Activated CD8-positive, alpha-beta memory T cell treated with anti-CD3 and anti-CD28 coated beads, Interleukin-2, amount 50 U/mL, for 48 hours (primary cell): ENCODE results near the gene PRDM16.

ENCODE experiments used
- DNase-seq: peaks from one replicate; pipeline ENCODE4 v3.0.0-alpha.2; 2020

Gene PRDM16

GRCh38 chr1:3217181-3217641 is 148.2 kb downstream of the PRDM16 start:
- no peak for DNase-seq

- no peak for DNase-seq
These were observed 149.1 kb downstream of the PRDM16 start for GRCh38 chr1:3217979-3218679.

GRCh38 chr1:3219005-3219790 is 150.2 kb downstream of the PRDM16 start:
- DNase-seq = no peak

DNA sequence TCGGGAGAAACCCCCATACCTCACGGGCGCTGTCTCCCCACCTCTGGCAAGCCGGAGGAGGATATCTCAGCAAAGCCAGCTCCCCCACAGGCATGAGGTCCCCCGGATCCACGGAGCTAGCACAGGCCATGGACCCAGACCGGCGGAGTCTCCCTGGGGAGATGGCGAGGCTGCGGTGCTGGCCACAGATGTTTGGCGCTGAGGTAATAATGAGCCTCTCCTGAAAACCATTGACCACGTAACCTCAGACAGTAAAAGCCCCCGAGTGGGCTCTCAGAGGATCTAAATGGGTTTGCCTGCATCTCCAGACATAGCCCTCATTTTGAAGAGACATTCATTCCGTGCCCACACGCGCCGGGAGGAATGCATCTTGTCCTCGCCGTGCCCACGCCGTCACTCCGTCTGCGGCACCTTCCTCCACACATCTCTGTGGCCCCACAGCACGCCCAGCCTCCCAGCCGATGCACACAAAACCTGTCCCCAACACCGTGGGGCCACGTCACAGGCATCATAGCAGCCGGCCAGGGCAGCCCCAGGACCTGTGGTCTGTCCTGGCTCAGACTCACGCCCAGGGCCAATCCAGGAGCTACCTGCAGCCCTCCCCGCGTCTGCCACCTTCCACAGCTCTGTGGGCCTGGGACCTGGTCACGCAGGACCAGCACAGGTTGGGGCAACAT is 150.9 kb downstream of the PRDM16 start:
- no peak for DNase-seq

DNA sequence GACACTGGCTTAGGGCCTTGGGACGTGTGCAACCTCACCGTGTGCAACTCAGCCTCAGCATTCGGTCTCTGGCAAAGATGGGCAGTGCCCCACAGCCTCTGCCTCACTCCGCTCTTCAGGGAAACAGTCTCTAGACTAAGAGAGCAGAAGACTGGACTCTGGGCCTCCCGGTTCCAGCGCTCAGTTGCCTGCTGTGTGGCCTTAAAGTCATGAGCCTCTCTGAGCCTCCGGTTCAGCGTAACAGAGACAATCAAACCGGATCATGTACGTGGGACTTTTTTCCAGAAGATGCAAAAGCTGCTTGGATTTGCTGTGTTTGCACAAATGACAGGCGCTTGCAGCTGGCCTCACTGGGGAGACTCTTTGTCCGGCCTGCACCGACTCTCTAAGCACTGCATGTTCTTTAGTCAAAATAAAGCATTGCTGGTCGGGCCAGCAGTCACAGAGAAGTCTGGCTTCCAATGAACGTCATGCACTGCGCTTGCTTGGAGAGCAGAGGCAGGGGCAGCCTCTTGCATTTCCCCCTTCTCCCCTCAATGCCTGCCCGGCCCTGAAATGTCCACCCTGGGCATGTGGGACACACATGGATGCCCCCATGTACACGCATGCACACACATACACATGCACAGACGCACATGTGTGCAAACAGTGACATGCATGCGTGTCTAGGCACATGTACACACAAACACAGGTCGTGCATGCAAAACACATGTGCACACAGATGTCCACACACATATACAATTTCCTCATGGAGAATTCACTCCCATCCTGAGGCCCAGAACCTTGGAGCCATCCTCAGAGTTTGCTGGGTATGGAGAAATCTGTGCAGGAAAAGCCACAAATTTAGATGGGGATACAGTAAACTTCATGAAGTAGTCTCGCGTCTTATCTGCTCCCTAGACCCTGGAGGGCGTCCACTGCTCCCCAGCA is 152.4 kb downstream of the PRDM16 start:
- no peak for DNase-seq

DNA sequence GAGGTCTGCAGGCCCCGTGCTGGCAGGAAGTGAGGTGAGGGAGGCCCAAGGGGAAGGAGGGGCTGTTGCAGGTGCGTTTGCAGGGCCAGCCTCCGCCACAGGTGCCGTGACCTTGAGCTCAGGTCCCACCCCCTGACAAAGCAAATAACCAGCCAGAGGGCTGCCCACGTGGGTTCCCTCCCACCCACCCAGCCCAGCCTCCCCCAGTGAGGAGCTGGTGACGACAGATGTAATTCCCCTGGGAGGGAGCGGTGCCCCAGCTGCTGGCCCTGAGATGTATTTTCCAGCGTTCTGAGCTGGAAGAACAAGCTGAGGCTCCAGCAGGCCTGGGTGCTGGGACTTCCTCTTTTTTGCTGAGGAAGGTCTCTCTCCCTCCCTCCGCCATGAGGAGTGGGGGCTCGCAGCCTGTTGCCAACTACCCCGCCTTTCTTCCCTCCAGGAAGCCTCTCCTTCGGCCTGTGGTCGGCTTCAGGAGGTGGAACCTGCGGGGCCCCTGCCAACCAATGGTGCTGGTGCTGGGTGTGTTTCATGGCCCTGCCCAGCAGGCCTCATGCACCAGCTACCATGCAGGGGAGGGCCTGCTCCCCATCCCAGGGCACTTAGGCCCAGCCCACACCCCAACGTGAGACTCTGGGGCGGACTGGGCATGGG is 153.2 kb downstream of the PRDM16 start:
- DNase-seq = no peak

GRCh38 chr1:3225661-3226060 is 156.7 kb downstream of the PRDM16 start:
- no peak for DNase-seq

GRCh38 chr1:3226191-3226590 is 157.2 kb downstream of the PRDM16 start:
- DNase-seq = no peak

GRCh38 chr1:3226701-3227350 is 157.8 kb downstream of the PRDM16 start:
- DNase-seq = no peak

DNA sequence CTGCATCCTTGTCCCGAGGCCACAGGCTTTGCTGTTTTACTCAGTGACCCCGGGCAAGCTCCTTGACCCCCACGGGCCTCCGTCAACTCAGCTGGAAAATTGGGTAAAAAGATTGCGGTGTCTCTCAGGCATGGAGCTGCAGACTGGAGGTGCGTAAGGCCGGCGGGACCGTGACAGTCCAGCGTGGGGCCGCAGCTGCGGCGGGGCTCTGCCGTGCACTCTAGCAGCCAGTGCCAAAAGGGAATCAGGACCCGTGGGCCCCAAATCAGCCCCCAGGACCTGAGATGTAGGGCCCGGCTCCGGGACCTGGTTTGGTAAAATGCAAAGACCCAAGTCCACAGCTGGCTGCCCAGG is 158.3 kb downstream of the PRDM16 start:
- DNase-seq = no peak

GRCh38 chr1:3227893-3228292 is 158.9 kb downstream of the PRDM16 start:
- no peak for DNase-seq

DNA sequence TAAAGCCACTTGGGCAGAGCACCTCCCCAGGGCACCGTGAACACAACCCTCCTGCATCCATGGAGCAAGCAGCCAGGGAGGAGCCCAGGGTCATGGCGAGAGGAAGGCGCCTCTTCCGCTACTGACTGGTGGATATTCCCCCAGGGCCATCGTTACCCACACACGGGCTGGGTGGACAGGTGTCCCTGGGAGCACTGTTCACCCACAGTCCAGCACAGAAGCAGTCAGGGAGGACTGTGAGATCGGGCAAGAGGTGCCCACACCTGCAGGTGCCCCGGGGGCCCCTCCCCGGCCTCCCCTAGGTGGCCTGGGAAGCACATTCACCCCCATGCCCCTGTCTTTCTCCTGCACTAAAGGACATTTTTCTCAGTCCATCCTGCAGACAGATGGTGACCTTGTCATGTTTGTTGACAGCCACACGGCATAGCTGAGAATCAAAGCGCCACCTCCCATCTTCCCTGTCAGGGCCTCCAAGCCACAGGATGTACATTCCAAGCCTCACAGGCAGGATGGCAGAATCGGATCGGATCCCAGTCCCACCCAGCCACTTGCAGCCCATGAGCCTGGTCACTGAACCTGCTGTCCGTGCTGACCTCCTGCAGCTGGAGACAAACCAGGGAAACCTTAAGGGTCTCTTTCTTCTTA is 160.2 kb downstream of the PRDM16 start:
- no peak for DNase-seq

- no peak for DNase-seq
These were observed 161.6 kb downstream of the PRDM16 start for GRCh38 chr1:3230553-3230952.

DNA sequence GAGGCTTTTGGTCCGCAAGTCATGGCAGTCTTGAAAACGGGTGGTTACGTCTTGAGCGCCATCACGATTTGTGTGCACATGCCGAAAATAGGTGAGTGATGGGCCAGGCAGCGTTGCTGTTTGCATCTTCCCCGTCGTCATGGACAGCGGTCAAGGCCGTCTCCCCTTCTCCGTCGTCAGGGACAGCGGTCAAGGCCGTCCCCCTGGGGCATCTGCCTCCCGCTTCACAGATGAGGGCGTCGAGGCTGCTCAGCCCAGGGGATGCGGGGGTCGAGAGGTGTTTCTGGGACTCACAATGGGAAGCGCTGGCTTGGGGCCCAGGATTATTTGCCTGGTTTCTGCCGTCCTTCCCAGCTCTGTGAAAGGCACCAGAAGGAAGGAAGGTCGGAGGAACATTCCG is 162.2 kb downstream of the PRDM16 start:
- no peak for DNase-seq

DNA sequence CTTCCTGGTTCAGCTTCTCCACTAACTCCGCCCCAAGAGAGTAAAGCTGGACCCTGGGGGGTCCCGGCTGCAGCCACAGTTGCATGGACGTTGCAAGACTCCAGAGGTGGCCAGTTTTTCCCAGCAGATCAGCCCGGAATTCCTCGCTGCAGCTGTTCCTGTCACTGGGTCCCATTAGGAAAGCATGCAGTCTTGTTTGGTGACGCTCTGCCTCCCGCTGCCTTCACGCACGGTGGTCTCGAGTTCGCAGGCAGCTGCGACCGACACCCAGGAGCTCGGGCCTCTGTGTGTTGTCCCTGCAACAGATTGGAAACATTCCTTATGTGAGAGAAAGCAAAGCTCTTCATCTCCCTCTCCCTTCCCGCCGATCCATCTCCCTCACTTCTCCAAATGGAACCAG is 162.8 kb downstream of the PRDM16 start:
- DNase-seq = no peak

DNA sequence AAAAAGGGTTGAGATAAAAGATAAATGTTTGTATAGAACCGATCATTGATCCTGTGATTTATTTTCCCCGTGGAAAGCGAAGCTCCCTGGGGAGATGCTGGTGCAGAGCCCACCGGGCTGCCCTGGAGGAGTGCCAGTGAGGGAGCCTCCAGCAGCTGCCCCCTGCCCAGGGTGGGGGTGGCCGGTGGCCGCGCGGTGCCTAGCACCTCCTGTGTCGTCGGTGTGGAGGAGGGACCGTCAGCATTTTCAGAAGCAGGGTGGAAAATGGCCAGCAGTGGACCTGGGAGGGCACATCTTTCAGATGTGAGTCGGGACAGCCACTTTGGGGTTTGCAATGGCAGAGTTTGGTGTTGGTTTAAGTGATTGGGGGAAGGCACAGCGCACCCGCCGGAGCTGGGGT is 164.0 kb downstream of the PRDM16 start:
- DNase-seq = no peak

- no peak for DNase-seq
These were observed 164.5 kb downstream of the PRDM16 start for GRCh38 chr1:3233551-3233950.

GRCh38 chr1:3234281-3234680 is 165.3 kb downstream of the PRDM16 start:
- DNase-seq = no peak

DNA sequence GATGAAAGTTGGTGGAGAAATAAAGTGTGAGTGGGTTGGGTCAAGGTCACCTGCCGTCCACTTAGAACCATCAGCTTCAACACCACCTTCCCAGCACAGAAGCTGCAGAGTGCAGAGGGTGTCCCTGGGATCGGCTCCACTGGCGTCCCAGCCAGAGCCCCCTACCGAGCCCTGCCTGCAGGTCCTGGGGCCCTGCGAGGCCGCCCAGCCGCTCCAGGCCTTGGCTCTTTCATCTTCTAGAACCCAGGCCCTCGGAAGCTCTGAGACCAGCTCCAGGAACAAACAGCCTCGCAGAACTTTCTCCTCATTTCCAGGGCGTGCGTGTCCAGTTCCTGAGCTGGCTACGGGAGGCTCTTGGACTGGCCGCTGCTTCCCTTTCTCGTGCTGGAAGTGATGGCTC is 166.0 kb downstream of the PRDM16 start:
- no peak for DNase-seq

DNA sequence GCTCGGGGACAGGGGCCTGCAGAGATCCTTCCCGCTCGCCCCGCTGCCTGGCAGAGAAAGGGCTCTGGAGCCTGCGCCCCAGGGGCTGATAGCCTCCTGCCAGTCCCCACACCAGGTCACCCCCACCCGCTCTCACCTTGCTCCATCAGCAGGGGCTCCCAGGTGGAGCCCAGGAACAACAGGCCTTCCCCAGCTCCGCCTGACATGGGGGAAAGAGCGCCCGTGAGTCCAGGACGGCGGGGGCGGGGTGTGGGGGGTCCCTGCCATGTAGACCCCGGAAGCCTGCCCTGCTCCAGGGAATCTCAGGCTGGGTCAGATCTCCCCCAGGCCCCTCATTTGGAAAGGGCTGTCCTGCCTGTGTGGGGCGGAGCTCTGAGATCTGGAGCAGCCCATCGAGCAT is 166.5 kb downstream of the PRDM16 start:
- DNase-seq = no peak

- no peak for DNase-seq
These were observed 167.4 kb downstream of the PRDM16 start for GRCh38 chr1:3236361-3236760.
